HepG2 (cell line): ENCODE results near the gene RORB. TPM values are rescaled to one million over a fixed set of nuclear protein-coding genes. Genes with fewer than 3 reads are reported as not detected.

Experiments used
- ATAC-seq: fragments of 200-7000 bp; cut with Tn5 transposase; 3 replicates; pipeline ENCODE4 v1.9.1; 2020; ENCODE audit warnings: mild to moderate bottlenecking, moderate library complexity
- BruUV-seq: library from RNA; stranded (reverse); fragments of 400-500 nt; replicated peaks from 2 replicates; lab custom pipeline; 2021; lab: Mats Ljungman, UMichigan
- CTCF ChIA-PET: fragments of 300-600 bp; formaldehyde crosslinking; extraction: SDS; loops from one replicate; lab custom pipeline; 2021; ENCODE audit warnings: low total read pairs, inconsistent platforms, low intra/inter-chr PET ratio; lab: Yijun Ruan, JAX
- POLR2A ChIA-PET: fragments of 350-600 bp; sonication (Branson Sonifier 250); formaldehyde crosslinking; loops from one replicate; lab custom pipeline; 2020; ENCODE audit warnings: antibody characterized with exemption, inconsistent platforms; lab: Yijun Ruan, JAX
- DNase-seq: peaks from one replicate; pipeline ENCODE4 v3.0.0-alpha.2; 2015; ENCODE audit warnings: low spot score
- FAIRE-seq: peaks from 3 replicates; lab custom pipeline; 2011; peaks lifted over from hg19 to GRCh38; lab: Jason Lieb, UNC
- H2AFZ ChIP-seq: one replicate; pipeline ENCODE4 v1.6.1; 2011; ENCODE audit warnings: low read length, inconsistent platforms
- H3K27ac ChIP-seq: fragments of 300-600 bp; 3 replicates; pipeline ENCODE4 v1.8.0; 2011; ENCODE audit warnings: mixed run types, mild to moderate bottlenecking, mixed read lengths, low read length, inconsistent platforms; ENCODE audit not compliant: insufficient read depth; ENCODE audit errors: extremely low read length
- H3K27me3 ChIP-seq, 2 experiments: fragments of 200-600 bp in 1 of 2; 2 replicates in 1 of 2; 3 replicates in 1 of 2; pipeline versions ENCODE4 v1.6.0 to v1.8.0; 2011; ENCODE audit warnings: low read length in 2 of 2, mild to moderate bottlenecking in 2 of 2, moderate library complexity in 2 of 2, inconsistent platforms in 1 of 2; ENCODE audit not compliant: insufficient read depth in 2 of 2, control insufficient read depth in 1 of 2
- H3K36me3 ChIP-seq, 2 experiments: fragments of 200-600 bp in 1 of 2; replicated peaks in 1 of 2; 2 replicates in 1 of 2; 3 replicates in 1 of 2; pipeline versions ENCODE4 v1.5.1 to v1.8.0; 2011; ENCODE audit warnings: low read length in 2 of 2, inconsistent platforms in 1 of 2; ENCODE audit not compliant: insufficient read depth in 2 of 2, control insufficient read depth in 1 of 2
- H3K4me1 ChIP-seq: 2 replicates; pipeline ENCODE4 v1.5.1; 2012; ENCODE audit warnings: low read length, inconsistent platforms; ENCODE audit not compliant: insufficient read depth
- H3K4me2 ChIP-seq: 2 replicates; pipeline ENCODE4 v1.6.0; 2011; ENCODE audit warnings: low read depth, low read length, inconsistent platforms
- H3K4me3 ChIP-seq, 3 experiments: fragments of 200-600 bp in 1 of 3; sonication (generic), shearing (Covaris generic) in 1 of 3; replicated peaks in 1 of 3; 2 replicates each; pipeline ENCODE4 v1.5.1; 2011 to 2016; ENCODE audit warnings: low read length in 3 of 3, inconsistent platforms in 2 of 3, low read depth in 2 of 3, mild to moderate bottlenecking in 2 of 3, control low read depth in 1 of 3, mixed read lengths in 1 of 3; ENCODE audit not compliant: insufficient read depth in 1 of 3
- H3K79me2 ChIP-seq: one replicate; pipeline ENCODE4 v1.6.1; 2011; ENCODE audit warnings: low read length, inconsistent platforms; ENCODE audit not compliant: insufficient read depth
- H3K9ac ChIP-seq: 2 replicates; pipeline ENCODE4 v1.6.0; 2011; ENCODE audit warnings: mild to moderate bottlenecking, low read depth, low read length, inconsistent platforms; ENCODE audit not compliant: insufficient read depth
- H3K9me3 ChIP-seq: 2 replicates; pipeline ENCODE4 v1.5.1; 2012; ENCODE audit warnings: mild to moderate bottlenecking, low read length
- H4K20me1 ChIP-seq: 2 replicates; pipeline ENCODE4 v1.6.0; 2011; ENCODE audit warnings: inconsistent platforms, mild to moderate bottlenecking, low read length, moderate library complexity; ENCODE audit not compliant: insufficient read depth
- ELF4 ChIP-seq: sonication (generic); formaldehyde crosslinking; IDR thresholded peaks from 2 replicates; pipeline ENCODE4 v1.5.0; 2020; ENCODE audit warnings: missing genetic modification reagents, mild to moderate bottlenecking, moderate library complexity, borderline replicate concordance
- IKZF4 ChIP-seq: sonication (generic); formaldehyde crosslinking; IDR thresholded peaks from 2 replicates; pipeline ENCODE4 v1.5.1; 2020; ENCODE audit warnings: borderline replicate concordance, mild to moderate bottlenecking, low read depth, missing genetic modification reagents; ENCODE audit errors: not compliant biosample characterization
- NBN ChIP-seq: fragments of 450-650 bp; conservative IDR thresholded peaks from 2 replicates; pipeline ENCODE4 v1.6.1; 2017
- NR1H2 ChIP-seq: sonication (generic); formaldehyde crosslinking; IDR thresholded peaks from 2 replicates; pipeline ENCODE4 v1.8.1; 2022; ENCODE audit warnings: low read depth, missing genetic modification reagents, borderline replicate concordance
- RBAK ChIP-seq: sonication (generic); formaldehyde crosslinking; IDR thresholded peaks from 2 replicates; pipeline ENCODE4 v1.5.1; 2020; ENCODE audit warnings: mild to moderate bottlenecking, missing genetic modification reagents
- ZBTB39 ChIP-seq: sonication (generic); formaldehyde crosslinking; IDR thresholded peaks from 2 replicates; pipeline ENCODE4 v1.5.0; 2020; ENCODE audit warnings: missing genetic modification reagents
- ZNF12 ChIP-seq: sonication (generic); formaldehyde crosslinking; IDR thresholded peaks from 2 replicates; pipeline ENCODE4 v1.5.0; 2020; ENCODE audit warnings: missing genetic modification reagents
- ZNF44 ChIP-seq: sonication (generic); formaldehyde crosslinking; IDR thresholded peaks from 2 replicates; pipeline ENCODE4 v1.5.1; 2020; ENCODE audit warnings: mild to moderate bottlenecking, missing genetic modification reagents
- ZNF512B ChIP-seq: sonication (generic); formaldehyde crosslinking; IDR thresholded peaks from 2 replicates; pipeline ENCODE4 v1.5.1; 2020; ENCODE audit warnings: missing genetic modification reagents, mild to moderate bottlenecking, borderline replicate concordance
- ZNF777 ChIP-seq: sonication (generic); formaldehyde crosslinking; IDR thresholded peaks from 2 replicates; pipeline ENCODE4 v1.4.0; 2020; ENCODE audit warnings: missing genetic modification reagents
- ZNF792 ChIP-seq: IDR thresholded peaks from 2 replicates; pipeline ENCODE4 v1.6.1; 2016
- ZNF879 ChIP-seq: sonication (generic); formaldehyde crosslinking; IDR thresholded peaks from 2 replicates; pipeline ENCODE4 v1.8.1; 2023; ENCODE audit warnings: missing genetic modification reagents
- ZSCAN30 ChIP-seq: sonication (generic); formaldehyde crosslinking; IDR thresholded peaks from 2 replicates; pipeline ENCODE4 v1.5.0; 2020; ENCODE audit warnings: mild to moderate bottlenecking, missing genetic modification reagents
- WGBS: methylation state at CpG from one replicate; pipeline ENCODE4 v1.1.6; 2017; ENCODE audit warnings: low lambda C conversion rate; 5-methylcytosine and 5-hydroxymethylcytosine counted together
- in situ Hi-C: cut with HindIII; loops from 2 replicates; pipeline ENCODE4 v1.10.0; 2017; ENCODE audit warnings: low pct_unique_long_range_greater_than_20kb; ENCODE audit not compliant: extremely low pct_ligation_motif_present
- intact Hi-C: fragments of 100-400 bp; cut with micrococcal nuclease; formaldehyde crosslinking; loops from one replicate; pipeline ENCODE4 v1.10.0; 2022; ENCODE audit not compliant: unreplicated experiment
- polyA plus RNA-seq, 8 experiments: library from polyadenylated mRNA; depleted of rRNA in 3 of 8; stranded (reverse) in 7 of 8; unstranded in 1 of 8; fragments of >200 nt; fragmentation: Illumina TruSeq in 4 of 8; extraction: Trizol in 4 of 8; gene quantifications; 2 replicates each; pipeline versions ENCODE4 v1.2.1 to v1.2.3, GENCODE V29; 2011 to 2016; ENCODE audit warnings: low read depth in 4 of 8, missing spikeins in 1 of 8, mixed read lengths in 1 of 8; ENCODE audit not compliant: insufficient read depth in 1 of 8
- total RNA-seq, 5 experiments: library from RNA; depleted of rRNA; stranded (reverse); fragments of >200 nt; fragmentation: Illumina TruSeq; extraction: Trizol; gene quantifications; 2 replicates each; pipeline ENCODE4 v1.2.3, GENCODE V29; 2016; ENCODE audit warnings: low read depth in 1 of 5
- TF ChIP-seq, protein P1 (sequence below), 2 experiments: sonication (generic) in 1 of 2; formaldehyde crosslinking in 1 of 2; IDR thresholded peaks; 2 replicates each; pipeline versions ENCODE4 v1.4.0 to v1.6.1; 2018 to 2020; ENCODE audit warnings: missing genetic modification reagents in 2 of 2, borderline replicate concordance in 1 of 2, low read depth in 1 of 2, mild to moderate bottlenecking in 1 of 2, missing biosample characterization in 1 of 2

Gene RORB
- total and polyA plus RNA-seq, 2 of the 13 experiments (the other 11 are each of a cell fraction or from before 2014, with no cell fraction given), result not detected

- TF ChIP-seq ELF4 (CRISPR knock-in tag), result no peak
- TF ChIP-seq, all 625 proteins: peak for 0
Observed at GRCh38 chr9:74498621-74499095, 1.5 kb downstream of the RORB start (continued).

DNA sequence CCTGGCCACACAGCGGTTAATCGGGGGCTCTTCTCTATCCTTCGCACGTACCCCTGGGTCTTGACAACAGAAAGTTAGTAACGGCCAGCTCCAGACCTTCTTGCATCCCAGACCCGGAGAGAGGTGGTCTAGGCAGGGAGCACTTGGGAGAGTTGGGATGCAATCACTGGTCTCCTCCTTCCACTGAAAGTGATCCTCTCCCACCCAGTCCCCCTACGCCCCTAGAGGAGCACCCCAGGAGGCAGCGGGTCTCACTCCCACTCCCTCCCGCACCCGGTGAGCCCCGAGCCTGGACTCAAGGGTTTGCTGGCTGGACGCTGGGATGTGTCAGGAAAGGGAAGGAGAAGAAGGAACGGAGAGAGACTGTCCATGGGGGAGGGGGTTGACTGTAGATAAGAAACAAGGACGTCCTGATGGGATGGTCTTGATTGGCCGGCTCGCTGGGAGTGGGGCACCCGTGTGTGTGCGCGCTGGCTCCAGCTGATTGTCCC lies 2.0 kb downstream of the RORB start:
- no peak for DNase-seq
- H3K4me3 ChIP-seq, result no peak overlapping the region
- no peaks in the 10 kb centered on the region for H3K9me3 ChIP-seq
- WGBS, result 38% methylated on average over 16 of the region's 19 CpGs
- FAIRE-seq, result no peak
- ATAC-seq, result no peak
- no peak overlapping the region for H3K9ac ChIP-seq
- H3K36me3 ChIP-seq, result no peaks in the 10 kb centered on the region
- H4K20me1 ChIP-seq, result no peaks in the 10 kb centered on the region
- no peak overlapping the region for H3K27ac ChIP-seq
- H3K4me2 ChIP-seq, result no peak overlapping the region
- in situ Hi-C loops, result no loop called here
- no TSS peak for BruUV-seq
- H3K27me3 ChIP-seq, result peaks cover 4 to 36% of the 10 kb centered on the region in 2 experiments; a peak in 3 of 5 replicates
- H3K4me1 ChIP-seq, result peaks cover 6% of the 10 kb centered on the region; the same call in 1 of the 2 replicates
- no peak for TF ChIP-seq ZNF512B
- TF ChIP-seq NR1H2 (CRISPR knock-in tag), result no peak
- no peak for TF ChIP-seq ZNF777 (CRISPR knock-in tag)
- no peak for TF ChIP-seq IKZF4 (CRISPR knock-in tag)
- no peak for TF ChIP-seq NBN
- TF ChIP-seq ZNF44 (CRISPR knock-in tag), result no peak
- TF ChIP-seq ZNF12 (CRISPR knock-in tag), result no peak
- no peak for TF ChIP-seq RBAK (CRISPR knock-in tag)
- no peak for TF ChIP-seq ZSCAN30 (CRISPR knock-in tag)
- TF ChIP-seq, protein P1, sequence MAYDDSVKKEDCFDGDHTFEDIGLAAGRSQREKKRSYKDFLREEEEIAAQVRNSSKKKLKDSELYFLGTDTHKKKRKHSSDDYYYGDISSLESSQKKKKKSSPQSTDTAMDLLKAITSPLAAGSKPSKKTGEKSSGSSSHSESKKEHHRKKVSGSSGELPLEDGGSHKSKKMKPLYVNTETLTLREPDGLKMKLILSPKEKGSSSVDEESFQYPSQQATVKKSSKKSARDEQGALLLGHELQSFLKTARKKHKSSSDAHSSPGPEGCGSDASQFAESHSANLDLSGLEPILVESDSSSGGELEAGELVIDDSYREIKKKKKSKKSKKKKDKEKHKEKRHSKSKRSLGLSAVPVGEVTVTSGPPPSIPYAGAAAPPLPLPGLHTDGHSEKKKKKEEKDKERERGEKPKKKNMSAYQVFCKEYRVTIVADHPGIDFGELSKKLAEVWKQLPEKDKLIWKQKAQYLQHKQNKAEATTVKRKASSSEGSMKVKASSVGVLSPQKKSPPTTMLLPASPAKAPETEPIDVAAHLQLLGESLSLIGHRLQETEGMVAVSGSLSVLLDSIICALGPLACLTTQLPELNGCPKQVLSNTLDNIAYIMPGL (CRISPR knock-in tag; IDR thresholded peaks at IDR 0.05; ENCODE audit: borderline replicate concordance in 1 of 2, low read depth in 1 of 2), result no peak
- no peak for TF ChIP-seq ZBTB39
- no peak for TF ChIP-seq ZNF792 (CRISPR knock-in tag)
- no peak for TF ChIP-seq ZNF879 (CRISPR knock-in tag)
- POLR2A ChIA-PET, result no interaction called here
- CTCF ChIA-PET, result no interaction called here
- intact Hi-C loops, result no loop called here
- no peaks in the 10 kb centered on the region for H3K79me2 ChIP-seq
- H2AFZ ChIP-seq, result no peak overlapping the region
